Fibroblast of peridontal ligament (primary cell): ENCODE measurements around the gene KIF26B.

Experiments used
- DNase-seq: peaks from one replicate; pipeline ENCODE4 v3.0.0-alpha.2; 2010; ENCODE audit errors: extremely low read depth

Gene KIF26B

DNA sequence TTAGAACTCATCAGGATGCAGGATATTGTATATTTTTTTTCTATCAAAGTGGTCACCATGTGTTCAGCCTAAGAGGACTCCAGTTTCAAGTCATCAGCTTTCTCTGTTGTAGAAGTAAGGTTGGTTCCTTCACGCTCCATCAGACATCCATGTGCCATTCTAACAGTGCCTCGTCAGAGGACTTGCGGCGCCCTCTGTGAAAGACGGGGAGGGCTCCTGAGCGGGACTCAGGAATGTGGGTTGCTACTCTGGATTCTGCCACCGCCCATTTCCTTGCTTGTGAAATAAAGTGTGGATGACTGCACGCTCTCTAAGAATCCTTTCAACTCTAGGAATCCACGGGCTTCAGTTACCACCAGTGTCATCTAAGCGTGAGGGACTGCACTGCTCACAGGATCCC is 593.5 kb downstream of the KIF26B start:
- no peak for DNase-seq

DNA sequence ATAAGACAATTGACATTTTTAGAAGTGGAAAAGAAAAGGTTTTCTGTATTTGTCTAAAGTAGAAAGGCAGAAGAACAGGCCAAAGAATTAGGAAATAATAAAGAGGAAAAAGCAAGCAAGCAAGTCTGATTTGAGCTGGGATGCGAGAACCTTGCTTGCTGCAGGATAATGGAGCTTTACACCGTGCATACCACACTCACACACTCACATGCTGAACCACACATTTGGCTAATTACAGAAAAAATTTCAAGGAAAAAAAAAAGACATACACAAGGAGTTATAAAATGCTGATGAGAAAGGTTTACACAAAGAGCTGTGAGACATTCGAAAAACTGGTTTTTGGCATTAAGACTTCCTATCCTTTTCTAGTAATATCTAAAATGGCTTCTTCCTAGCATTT is 593.9 kb downstream of the KIF26B start:
- DNase-seq, result no peak

DNA sequence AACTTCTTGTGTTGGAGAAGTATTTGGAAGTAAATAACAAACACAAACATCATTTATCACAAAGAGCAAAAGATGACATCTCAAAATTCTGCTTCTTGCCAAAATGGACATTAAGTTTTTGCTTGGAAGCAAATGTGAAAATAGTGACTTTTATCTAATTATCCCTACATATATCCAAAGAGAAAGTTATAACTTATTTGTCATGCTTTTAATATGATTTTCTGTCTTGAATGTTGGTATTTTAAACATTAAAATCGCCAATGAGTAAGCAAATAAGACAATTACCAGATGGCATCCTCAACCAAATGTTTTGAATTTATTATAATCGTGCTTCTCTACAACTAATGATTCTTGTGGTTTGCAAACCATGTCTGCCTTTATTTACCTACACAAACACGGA is 594.3 kb downstream of the KIF26B start:
- no peak for DNase-seq

DNA sequence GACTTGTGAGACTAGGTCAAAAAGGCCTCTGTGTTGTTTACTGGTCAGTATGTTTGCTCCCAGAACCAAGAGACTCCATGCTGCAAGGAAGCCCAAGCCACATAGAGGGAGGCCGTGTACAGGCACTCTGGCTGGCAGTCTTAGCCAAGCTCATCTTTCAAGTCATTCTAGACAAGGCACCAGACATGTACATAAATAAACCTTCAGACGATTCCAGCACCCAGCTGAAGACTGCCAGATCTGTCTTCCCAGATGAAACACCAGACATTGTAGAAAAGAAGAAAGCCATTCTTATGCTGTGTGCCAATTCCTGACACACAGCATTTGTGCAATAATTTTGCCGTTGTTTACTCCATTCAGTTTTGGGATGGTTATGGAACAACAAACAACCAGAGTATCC is 595.5 kb downstream of the KIF26B start:
- no peak for DNase-seq

DNA sequence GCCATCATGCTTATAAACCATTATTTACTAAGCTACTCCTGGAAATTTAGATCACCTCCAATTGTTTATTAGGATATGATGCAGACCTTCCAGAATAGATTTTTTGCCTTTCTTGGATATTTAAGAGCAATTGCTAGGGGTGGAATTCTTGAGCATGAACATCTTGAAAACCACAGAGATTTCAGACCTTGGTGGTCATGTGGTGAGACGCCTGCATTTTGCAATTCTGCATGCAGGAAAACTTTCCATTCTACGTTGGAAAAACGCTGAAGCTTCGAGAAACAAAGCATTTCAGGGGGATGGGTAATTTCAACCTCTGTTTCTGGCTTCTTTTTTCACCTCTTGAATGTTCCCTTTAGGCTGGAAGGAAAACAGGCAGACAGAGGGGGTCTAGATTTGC is 596.3 kb downstream of the KIF26B start:
- peak; percentile 87 for DNase-seq

DNA sequence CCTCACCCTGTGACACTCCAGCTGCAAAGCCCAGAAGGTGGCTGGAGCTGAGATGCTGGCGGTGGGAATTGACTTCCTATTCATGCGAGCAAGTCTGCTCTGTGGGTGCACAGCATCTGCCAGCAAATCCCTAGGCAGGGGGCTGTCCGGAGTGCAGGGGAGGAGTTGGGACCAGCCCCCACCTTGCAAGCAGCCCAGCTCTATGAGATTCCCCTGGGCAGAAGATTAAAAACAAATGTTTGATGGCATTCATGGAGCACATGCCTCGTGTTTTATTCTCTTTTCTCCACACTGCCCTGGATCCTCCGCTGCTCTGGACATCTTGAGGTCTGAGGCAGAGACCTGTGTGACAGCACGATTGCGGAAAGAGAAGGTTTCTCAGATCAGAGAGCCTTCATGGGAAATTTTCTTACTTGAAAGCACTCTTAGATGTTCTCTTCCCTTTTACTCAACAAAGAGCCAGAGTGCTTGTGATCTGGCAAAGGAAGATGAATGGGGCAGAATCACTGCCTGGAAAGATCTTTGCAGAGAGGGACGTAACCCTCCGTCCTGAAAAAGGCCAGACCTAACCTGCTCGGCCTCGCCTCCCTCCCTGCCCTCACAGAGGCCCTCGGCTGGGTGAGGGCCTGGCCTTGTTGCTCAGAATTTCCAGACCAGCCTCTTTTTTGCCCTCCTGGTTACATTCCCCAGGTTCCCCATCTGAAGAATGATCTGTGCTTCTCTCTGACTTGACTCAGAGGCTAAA is 597.1 kb downstream of the KIF26B start:
- DNase-seq, result peak; percentile 44

DNA sequence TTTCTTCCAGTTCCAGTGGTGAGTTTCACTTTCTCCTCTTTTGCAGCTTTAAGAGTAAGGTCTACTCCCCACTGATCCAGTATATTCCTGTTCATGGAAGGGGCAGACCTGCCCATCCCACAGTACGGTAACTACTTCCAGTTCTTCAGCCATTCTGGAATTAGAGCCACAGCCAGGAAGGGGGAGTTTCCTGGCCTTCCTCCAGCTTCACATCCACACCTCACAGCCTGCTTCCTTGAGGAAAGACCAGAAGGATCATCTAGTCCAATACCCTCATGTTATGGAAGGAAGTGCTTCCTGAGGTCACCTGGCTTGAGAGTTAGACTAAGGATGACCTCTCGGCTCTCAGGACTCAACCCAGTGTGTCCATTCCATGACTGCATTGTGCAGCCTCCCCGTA is 597.8 kb downstream of the KIF26B start:
- no peak for DNase-seq

DNA sequence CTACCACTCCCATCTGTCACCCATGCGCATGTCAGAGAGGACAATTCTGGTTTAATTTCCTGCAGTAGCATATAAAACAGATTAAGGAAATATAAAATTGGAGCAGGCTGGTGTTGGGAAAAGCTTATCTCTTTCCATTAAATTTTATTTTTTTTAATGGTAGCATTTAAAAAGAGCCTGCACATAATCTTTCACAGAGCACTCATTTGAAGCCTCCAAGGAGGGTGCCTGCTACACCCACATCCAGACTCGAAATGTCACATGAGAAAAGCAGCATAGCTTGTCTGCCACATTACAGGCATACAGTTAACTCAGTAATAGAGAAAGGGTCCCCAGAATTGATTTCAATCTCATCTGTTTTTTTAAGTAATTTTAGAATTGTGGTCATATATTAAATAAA is 599.0 kb downstream of the KIF26B start:
- DNase-seq, result no peak

DNA sequence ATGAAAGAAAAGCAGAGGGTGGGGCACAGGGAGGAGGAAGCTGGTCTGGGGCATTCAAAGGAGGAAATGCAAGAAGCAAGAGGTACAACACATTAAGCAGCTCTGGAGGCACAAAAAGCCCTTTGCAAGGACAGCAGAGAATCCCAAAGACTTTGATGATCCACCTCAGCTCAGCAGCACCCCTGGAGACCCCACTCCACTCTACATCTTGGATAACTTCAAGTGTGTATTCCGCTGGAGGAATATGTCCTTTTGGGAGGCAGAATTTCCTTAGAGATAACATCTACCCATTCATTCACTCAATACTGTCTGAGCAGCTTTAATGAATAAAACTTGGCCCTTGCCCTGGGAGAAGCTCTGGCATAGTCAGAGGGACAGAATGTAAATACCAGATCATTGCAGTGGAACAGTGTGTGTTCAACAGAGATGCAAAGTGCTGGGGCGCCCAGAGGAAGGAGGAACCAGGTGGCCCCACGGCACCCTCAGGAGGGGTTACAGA is 599.7 kb downstream of the KIF26B start:
- DNase-seq, result no peak
